Measurements from ENCODE around the gene SLC17A4.

SLC17A4 gene

GRCh38 chr6:25821341-25821740 is 66.8 kb downstream of the SLC17A4 start:
- no peak for DNase-seq (ENCODE audit: low spot score)

GRCh38 chr6:25829375-25829774 is 74.8 kb downstream of the SLC17A4 start:
- DNase-seq (ENCODE audit: low spot score) = no peak

GRCh38 chr6:25830458-25830857 is 75.9 kb downstream of the SLC17A4 start:
- DNase-seq (ENCODE audit: low spot score) = no peak

All from RKO (cell line).